ENCODE measurements around the gene DIAPH3. TPM values are rescaled to one million over a fixed set of nuclear protein-coding genes. Genes with fewer than 3 reads are reported as not detected.

DIAPH3 gene
- total RNA-seq, 1 experiment from 2014 or later: 27.6 TPM

- ChIA-PET POLR2A (no interaction called here), CTCF (no interaction called here)
- H3K27ac Mint-ChIP-seq: no peak overlapping the region
- peaks cover 16% of the 10 kb centered on the region for H3K4me1 Mint-ChIP-seq
- ATAC-seq (no peak), DNase-seq (ENCODE audit: low spot score) (no peak)
- H3K9me3 Mint-ChIP-seq: no peaks in the 10 kb centered on the region
- TF ChIP-seq EMX1 (CRISPR knock-in tag; IDR thresholded peaks at IDR 0.05) (no peak), OVOL2 (CRISPR knock-in tag; IDR thresholded peaks at IDR 0.05; ENCODE audit: borderline replicate concordance) (no peak), ZNF317 (CRISPR knock-in tag; IDR thresholded peaks at IDR 0.05; ENCODE audit: borderline replicate concordance, low read depth) (no peak), GRHL2 (CRISPR knock-in tag; IDR thresholded peaks at IDR 0.05; ENCODE audit: insufficient replicate concordance, severe bottlenecking) (no peak), MXD4 (CRISPR knock-in tag; IDR thresholded peaks at IDR 0.05; ENCODE audit: borderline replicate concordance) (no peak), TEAD1 (CRISPR knock-in tag; IDR thresholded peaks at IDR 0.05) (no peak), ZNF532 (CRISPR knock-in tag; IDR thresholded peaks at IDR 0.05; ENCODE audit: borderline replicate concordance) (no peak), JUN (CRISPR knock-in tag; IDR thresholded peaks at IDR 0.05) (no peak), ARID4B (CRISPR knock-in tag; IDR thresholded peaks at IDR 0.05; ENCODE audit: borderline replicate concordance) (no peak), ZNF138 (CRISPR knock-in tag; conservative IDR thresholded peaks at IDR 0.05) (no peak), KAT7 (CRISPR knock-in tag; IDR thresholded peaks at IDR 0.05; ENCODE audit: borderline replicate concordance) (no peak), ZNF263 (CRISPR knock-in tag; IDR thresholded peaks at IDR 0.05; ENCODE audit: low read depth) (no peak), CREM (CRISPR knock-in tag; IDR thresholded peaks at IDR 0.05) (no peak), ETV6 (CRISPR knock-in tag; IDR thresholded peaks at IDR 0.05) (no peak), JAZF1 (CRISPR knock-in tag; IDR thresholded peaks at IDR 0.05) (no peak)
- H3K36me3 Mint-ChIP-seq: no peaks in the 10 kb centered on the region; the same call in 1 of the 2 replicates
- no peak overlapping the region for H3K4me3 Mint-ChIP-seq
- no peaks in the 10 kb centered on the region for H3K27me3 Mint-ChIP-seq (ENCODE audit: low read depth)
These were observed 354.2 kb downstream of the DIAPH3 start for GRCh38 chr13:59809564-59809963.

- no peaks in the 10 kb centered on the region for H3K9me3 Mint-ChIP-seq
- no peak overlapping the region for H3K27ac Mint-ChIP-seq
- ChIA-PET CTCF (no interaction called here), POLR2A (no interaction called here)
- no peaks in the 10 kb centered on the region for H3K27me3 Mint-ChIP-seq (ENCODE audit: low read depth)
- ATAC-seq (no peak), DNase-seq (ENCODE audit: low spot score) (no peak)
- peaks cover 27% of the 10 kb centered on the region for H3K4me1 Mint-ChIP-seq
- no peak overlapping the region for H3K4me3 Mint-ChIP-seq
- no peaks in the 10 kb centered on the region; the same call in 1 of the 2 replicates for H3K36me3 Mint-ChIP-seq
- TF ChIP-seq ZNF396 (CRISPR knock-in tag; IDR thresholded peaks at IDR 0.05; ENCODE audit: borderline replicate concordance): no peak
- TF ChIP-seq AR (CRISPR knock-in tag; IDR thresholded peaks at IDR 0.05): no peak
- TF ChIP-seq ZNF219 (CRISPR knock-in tag; IDR thresholded peaks at IDR 0.05; ENCODE audit: borderline replicate concordance): no peak
- TF ChIP-seq ARID4B (CRISPR knock-in tag; IDR thresholded peaks at IDR 0.05; ENCODE audit: borderline replicate concordance): no peak
- no peak for TF ChIP-seq JUN (CRISPR knock-in tag; IDR thresholded peaks at IDR 0.05)
- no peak for TF ChIP-seq KAT7 (CRISPR knock-in tag; IDR thresholded peaks at IDR 0.05; ENCODE audit: borderline replicate concordance)
- TF ChIP-seq GRHL2 (CRISPR knock-in tag; IDR thresholded peaks at IDR 0.05; ENCODE audit: insufficient replicate concordance, severe bottlenecking): no peak
- no peak for TF ChIP-seq SOX15 (CRISPR knock-in tag; IDR thresholded peaks at IDR 0.05)
- TF ChIP-seq SMAD3 (CRISPR knock-in tag; IDR thresholded peaks at IDR 0.05; ENCODE audit: borderline replicate concordance): no peak
These were observed 356.9 kb downstream of the DIAPH3 start for GRCh38 chr13:59806801-59807200.

Measured in WTC11 (cell line).